Measurements from ENCODE around the gene FARS2. TPM values are rescaled to one million over a fixed set of nuclear protein-coding genes. Genes with fewer than 3 reads are reported as not detected.

Gene FARS2
- total RNA-seq, 1 experiment from 2014 or later: 13.8 TPM

GRCh38 chr6:5278047-5278446 lies 16.7 kb downstream of the FARS2 start:
- ChIA-PET CTCF (no interaction called here), POLR2A (no interaction called here), RAD21 (ENCODE audit: low non-redundant PET in 1 of 2, low total read pairs in 2 of 2, uncharacterized antibody in 2 of 2, unreplicated experiment in 2 of 2) (no interaction called here)
- Histone ChIP-seq H3K9me3 (ENCODE audit: control insufficient read depth in 1 of 2, insufficient read depth in 1 of 2, low read depth in 1 of 2, low read length in 2 of 2) (no peaks in the 10 kb centered on the region), H4K20me1 (ENCODE audit: insufficient read depth) (no peaks in the 10 kb centered on the region), H3K4me2 (ENCODE audit: low read length) (no peak overlapping the region), H3K27me3 (ENCODE audit: insufficient read depth, low read length) (no peaks in the 10 kb centered on the region), H3K9me2 (ENCODE audit: insufficient read depth) (no peaks in the 10 kb centered on the region), H3K36me3 (ENCODE audit: control insufficient read depth in 1 of 2, insufficient read depth in 2 of 2, low read length in 2 of 2) (no peaks in the 10 kb centered on the region; a peak in 1 of 4 replicates), H3K27ac (ENCODE audit: low read depth, low read length) (no peak overlapping the region), H3K9ac (ENCODE audit: low read length) (no peak overlapping the region), H3K79me2 (ENCODE audit: insufficient read depth, low read length) (peaks cover 10% of the 10 kb centered on the region; the same call in 1 of the 2 replicates), H2AFZ (ENCODE audit: low read depth, low read length, poor library complexity, severe bottlenecking) (no peak overlapping the region), H3K4me1 (ENCODE audit: control insufficient read depth in 1 of 2, insufficient read depth in 2 of 2, low read length in 2 of 2) (no peaks in the 10 kb centered on the region), H3K4me3 (replicated peaks in 1 of 2; ENCODE audit: low read depth in 1 of 2, low read length in 2 of 2) (no peak overlapping the region)
- no peak for TF ChIP-seq CTCF (IDR thresholded peaks at IDR 0.05 in 2 of 3, conservative IDR thresholded peaks at IDR 0.05 in 1 of 3; ENCODE audit: borderline replicate concordance in 1 of 3, insufficient read depth in 1 of 3, low read depth in 2 of 3, low read length in 2 of 3)
- TF ChIP-seq ELF1 (IDR thresholded peaks at IDR 0.05; ENCODE audit: borderline replicate concordance, low read depth): no peak
- TF ChIP-seq ZNF274 (IDR thresholded peaks at IDR 0.05; ENCODE audit: low read depth, low read length): no peak
- no peak for TF ChIP-seq CEBPB (IDR thresholded peaks at IDR 0.05; ENCODE audit: low read depth)
- TF ChIP-seq YY1 (IDR thresholded peaks at IDR 0.05; ENCODE audit: extremely low read depth, insufficient replicate concordance, low read depth, low read length): no peak
- no peak for TF ChIP-seq RAD21 (IDR thresholded peaks at IDR 0.05; ENCODE audit: low read depth)
- no peak for TF ChIP-seq MAX (IDR thresholded peaks at IDR 0.05)
- TF ChIP-seq REST (IDR thresholded peaks at IDR 0.05; ENCODE audit: low read depth): no peak
- TF ChIP-seq SP1 (IDR thresholded peaks at IDR 0.05; ENCODE audit: low read depth): no peak
- TF ChIP-seq EZH2phosphoT487 (IDR thresholded peaks at IDR 0.05; ENCODE audit: borderline replicate concordance): no peak
- TF ChIP-seq CBX3 (IDR thresholded peaks at IDR 0.05; ENCODE audit: low read depth): no peak
- TF ChIP-seq JUND (IDR thresholded peaks at IDR 0.05): no peak
- no peak for TF ChIP-seq POLR2A (IDR thresholded peaks at IDR 0.05; ENCODE audit: borderline replicate concordance, extremely low read depth, insufficient read depth, insufficient read length)
- TF ChIP-seq EGR1 (IDR thresholded peaks at IDR 0.05; ENCODE audit: low read depth): no peak
- no peak for TF ChIP-seq SRF (IDR thresholded peaks at IDR 0.05; ENCODE audit: low read depth)
- TF ChIP-seq POLR2AphosphoS5 (IDR thresholded peaks at IDR 0.05; ENCODE audit: low read depth, low read length): no peak
- TF ChIP-seq TCF7L2 (IDR thresholded peaks at IDR 0.05; ENCODE audit: borderline replicate concordance, extremely low read depth, insufficient read depth, insufficient read length): no peak
- TF ChIP-seq ZFX (IDR thresholded peaks at IDR 0.05): no peak
- no peak for TF ChIP-seq EZH2 (IDR thresholded peaks at IDR 0.05)
- BruUV-seq (replicated peaks): no TSS peak
- ATAC-seq (no peak), DNase-seq (ENCODE audit: low read depth, low spot score) (no peak)
- intact Hi-C loops (cut with micrococcal nuclease): no loop called here

Data from HCT116 (cell line).